H9 (cell line): Measurements from ENCODE around the gene HOXA1. TPM values are rescaled to one million over a fixed set of nuclear protein-coding genes. Genes with fewer than 3 reads are reported as not detected.

ENCODE experiments used
- DNase-seq: peaks from one replicate; pipeline ENCODE4 v3.0.0-alpha.2; 2017
- H2AFZ ChIP-seq: one replicate; pipeline ENCODE4 v1.6.1; 2013; ENCODE audit warnings: mild to moderate bottlenecking, low read length, control low read depth, moderate library complexity
- H2AK5ac ChIP-seq: 2 replicates; pipeline ENCODE4 v1.6.1; 2013; ENCODE audit warnings: low read length, control low read depth, mixed read lengths; ENCODE audit not compliant: insufficient read length
- H2BK120ac ChIP-seq: one replicate; pipeline ENCODE4 v1.6.1; 2013; ENCODE audit warnings: low read depth, mild to moderate bottlenecking, low read length, control low read depth, inconsistent platforms; ENCODE audit not compliant: poor library complexity, severe bottlenecking
- H2BK12ac ChIP-seq: 2 replicates; pipeline ENCODE4 v1.6.1; 2013; ENCODE audit warnings: low read length, control low read depth, mixed read lengths, low read depth; ENCODE audit not compliant: insufficient read length
- H2BK15ac ChIP-seq: 2 replicates; pipeline ENCODE4 v1.6.1; 2013; ENCODE audit warnings: low read depth, low read length, control low read depth
- H2BK20ac ChIP-seq: one replicate; pipeline ENCODE4 v1.6.1; 2013; ENCODE audit warnings: low read depth, mild to moderate bottlenecking, low read length, control low read depth, inconsistent platforms; ENCODE audit not compliant: poor library complexity, severe bottlenecking
- H2BK5ac ChIP-seq: 2 replicates; pipeline ENCODE4 v1.6.1; 2013; ENCODE audit warnings: low read length, control low read depth, mixed read lengths; ENCODE audit not compliant: insufficient read length
- H3K14ac ChIP-seq: 2 replicates; pipeline ENCODE4 v1.6.1; 2013; ENCODE audit warnings: low read length, control low read depth; ENCODE audit not compliant: insufficient read depth
- H3K18ac ChIP-seq: 2 replicates; pipeline ENCODE4 v1.6.1; 2013; ENCODE audit warnings: low read depth, mild to moderate bottlenecking, mixed read lengths, low read length, control low read depth; ENCODE audit not compliant: insufficient read length
- H3K23ac ChIP-seq: 2 replicates; pipeline ENCODE4 v1.6.1; 2013; ENCODE audit warnings: low read length, control low read depth, mixed read lengths, low read depth; ENCODE audit not compliant: insufficient read length
- H3K23me2 ChIP-seq: 2 replicates; pipeline ENCODE4 v1.6.1; 2013; ENCODE audit warnings: low read depth, mild to moderate bottlenecking, mixed read lengths, low read length, control low read depth; ENCODE audit not compliant: insufficient read length, poor library complexity, severe bottlenecking
- H3K27ac ChIP-seq: 2 replicates; pipeline ENCODE4 v1.5.1; 2013; ENCODE audit warnings: low read length, control low read depth, mixed read lengths, low read depth; ENCODE audit not compliant: insufficient read length
- H3K27me3 ChIP-seq: 2 replicates; pipeline ENCODE4 v1.6.1; 2013; ENCODE audit warnings: low read length, control low read depth, inconsistent platforms; ENCODE audit not compliant: insufficient read depth
- H3K4ac ChIP-seq: 2 replicates; pipeline ENCODE4 v1.6.1; 2013; ENCODE audit warnings: low read depth, mild to moderate bottlenecking, control low read depth, inconsistent platforms, low read length, moderate library complexity
- H3K4me1 ChIP-seq: 2 replicates; pipeline ENCODE4 v1.6.1; 2013; ENCODE audit warnings: low read length, control low read depth, inconsistent platforms; ENCODE audit not compliant: insufficient read depth
- H3K4me2 ChIP-seq: 2 replicates; pipeline ENCODE4 v1.6.1; 2013; ENCODE audit warnings: low read length, control low read depth, mixed read lengths; ENCODE audit not compliant: insufficient read length, insufficient read depth
- H3K56ac ChIP-seq: 2 replicates; pipeline ENCODE4 v1.6.1; 2013; ENCODE audit warnings: low read depth, mild to moderate bottlenecking, mixed read lengths, low read length, control low read depth; ENCODE audit not compliant: insufficient read length
- H3K79me1 ChIP-seq: 2 replicates; pipeline ENCODE4 v1.6.1; 2013; ENCODE audit warnings: low read depth, mild to moderate bottlenecking, moderate library complexity, low read length, control low read depth, inconsistent platforms; ENCODE audit not compliant: insufficient read depth, poor library complexity, severe bottlenecking
- H3K79me2 ChIP-seq: 2 replicates; pipeline ENCODE4 v1.6.1; 2013; ENCODE audit warnings: low read length, control low read depth, inconsistent platforms; ENCODE audit not compliant: insufficient read depth
- H3K9ac ChIP-seq: 2 replicates; pipeline ENCODE4 v1.6.1; 2013; ENCODE audit warnings: low read length, control low read depth, mixed read lengths; ENCODE audit not compliant: insufficient read length; ENCODE audit errors: extremely low read depth
- H3K9me3 ChIP-seq: one replicate; pipeline ENCODE4 v1.6.1; 2013; ENCODE audit warnings: low read depth, low read length, inconsistent platforms; ENCODE audit not compliant: control insufficient read depth
- H3T11ph ChIP-seq: one replicate; pipeline ENCODE4 v1.6.1; 2013; ENCODE audit warnings: mild to moderate bottlenecking, low read length, control low read depth, inconsistent platforms
- H4K20me1 ChIP-seq: one replicate; pipeline ENCODE4 v1.6.1; 2013; ENCODE audit not compliant: control insufficient read depth, insufficient read length, insufficient read depth
- H4K5ac ChIP-seq: 2 replicates; pipeline ENCODE4 v1.6.1; 2013; ENCODE audit warnings: low read depth, mild to moderate bottlenecking, mixed read lengths, low read length, control low read depth; ENCODE audit not compliant: insufficient read length
- H4K8ac ChIP-seq: replicated peaks from 2 replicates; pipeline ENCODE4 v1.6.1; 2013; ENCODE audit warnings: low read length, control low read depth, mixed read lengths, low read depth; ENCODE audit not compliant: insufficient read length
- H4K91ac ChIP-seq: 2 replicates; pipeline ENCODE4 v1.6.1; 2013; ENCODE audit warnings: low read depth, mild to moderate bottlenecking, moderate library complexity, mixed read lengths, low read length, control low read depth; ENCODE audit not compliant: insufficient read length
- H3K27ac Mint-ChIP-seq, 3 experiments: 2 replicates in 2 of 3; 3 replicates in 1 of 3; pipeline ENCODE4 v1.8.0; 2020 to 2021; ENCODE audit warnings: mixed read lengths in 3 of 3, mild to moderate bottlenecking in 1 of 3, moderate library complexity in 1 of 3
- H3K27me3 Mint-ChIP-seq: 2 replicates; pipeline ENCODE4 v1.8.0; 2021; ENCODE audit warnings: low read depth, mild to moderate bottlenecking, moderate library complexity, mixed read lengths
- H3K36me3 Mint-ChIP-seq, 3 experiments: 2 replicates in 2 of 3; 3 replicates in 1 of 3; pipeline ENCODE4 v1.8.0; 2020 to 2021; ENCODE audit warnings: low read depth in 3 of 3, mixed read lengths in 3 of 3; ENCODE audit not compliant: insufficient read depth in 1 of 3
- H3K4me1 Mint-ChIP-seq, 2 experiments: 2 replicates each; pipeline ENCODE4 v1.8.0; 2020; ENCODE audit warnings: mixed read lengths in 2 of 2
- H3K4me3 Mint-ChIP-seq, 2 experiments: 2 replicates in 1 of 2; 3 replicates in 1 of 2; pipeline ENCODE4 v1.8.0; 2020 to 2021; ENCODE audit warnings: mild to moderate bottlenecking in 2 of 2, mixed read lengths in 2 of 2, moderate library complexity in 1 of 2
- H3K9me3 Mint-ChIP-seq, 2 experiments: 2 replicates in 1 of 2; 3 replicates in 1 of 2; pipeline ENCODE4 v1.8.0; 2020; ENCODE audit warnings: mild to moderate bottlenecking in 2 of 2, mixed read lengths in 2 of 2, moderate library complexity in 1 of 2
- total RNA-seq: library from RNA; stranded (reverse); gene quantifications from 2 replicates; pipeline ENCODE4 v1.2.1, GENCODE V29; 2021
- TF ChIP-seq, protein P1 (sequence below): fragments of 200-600 bp; sonication (generic); conservative IDR thresholded peaks from 3 replicates; pipeline ENCODE4 v1.8.0; 2021; ENCODE audit warnings: antibody characterized with exemption, mild to moderate bottlenecking

The HOXA1 gene
- total RNA-seq, 1 experiment from 2014 or later, result not detected

DNA sequence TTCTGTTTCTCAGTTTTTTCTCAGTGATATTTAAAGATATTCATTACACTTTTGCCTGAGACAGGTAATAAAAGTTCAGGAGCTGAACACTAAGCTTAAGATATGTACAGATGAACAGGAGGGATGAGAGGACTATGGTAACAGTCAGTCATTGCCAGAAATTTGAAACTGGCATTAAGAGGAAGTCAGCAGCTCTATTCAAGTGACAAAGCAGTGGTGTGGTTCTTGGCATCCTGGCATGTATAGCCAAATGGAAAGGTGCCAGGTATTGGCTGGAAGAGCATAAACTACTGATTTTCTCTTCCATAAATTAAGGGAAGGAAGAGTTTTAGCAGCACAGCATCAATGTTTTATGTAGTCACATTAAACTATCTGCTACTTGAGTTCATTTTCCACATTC, 22.7 kb downstream of the HOXA1 start:
- peaks cover 31% of the 10 kb centered on the region for H3K27me3 Mint-ChIP-seq
- Histone ChIP-seq H3K27me3 (no peaks in the 10 kb centered on the region), H4K5ac (no peak overlapping the region)

More for the DNA sequence above, 22.7 kb downstream of the HOXA1 start:
- Histone ChIP-seq H3K4me1 (no peaks in the 10 kb centered on the region), H3K56ac (no peak overlapping the region), H4K91ac (no peak overlapping the region), H2BK20ac (no peak overlapping the region), H2BK15ac (no peak overlapping the region), H2AFZ (no peak overlapping the region), H3K9me3 (no peaks in the 10 kb centered on the region), H3K27ac (no peak overlapping the region), H4K20me1 (no peaks in the 10 kb centered on the region), H3K79me2 (no peaks in the 10 kb centered on the region), H3K4me2 (no peak overlapping the region), H3K4ac (no peak overlapping the region), H3K9ac (no peak overlapping the region), H2BK120ac (no peak overlapping the region), H3T11ph (no peak overlapping the region), H3K23me2 (no peaks in the 10 kb centered on the region), H3K79me1 (no peaks in the 10 kb centered on the region), H3K14ac (no peak overlapping the region), H2AK5ac (no peak overlapping the region), H4K8ac (no peak overlapping the region), H2BK12ac (no peak overlapping the region), H2BK5ac (no peak overlapping the region), H3K23ac (no peak overlapping the region), H3K18ac (no peak overlapping the region)
- no peak for DNase-seq
- peaks cover 0 to 2% of the 10 kb centered on the region in 2 experiments; a peak in 1 of 5 replicates for H3K9me3 Mint-ChIP-seq
- no peaks in the 10 kb centered on the region for H3K36me3 Mint-ChIP-seq
- TF ChIP-seq, protein P1, sequence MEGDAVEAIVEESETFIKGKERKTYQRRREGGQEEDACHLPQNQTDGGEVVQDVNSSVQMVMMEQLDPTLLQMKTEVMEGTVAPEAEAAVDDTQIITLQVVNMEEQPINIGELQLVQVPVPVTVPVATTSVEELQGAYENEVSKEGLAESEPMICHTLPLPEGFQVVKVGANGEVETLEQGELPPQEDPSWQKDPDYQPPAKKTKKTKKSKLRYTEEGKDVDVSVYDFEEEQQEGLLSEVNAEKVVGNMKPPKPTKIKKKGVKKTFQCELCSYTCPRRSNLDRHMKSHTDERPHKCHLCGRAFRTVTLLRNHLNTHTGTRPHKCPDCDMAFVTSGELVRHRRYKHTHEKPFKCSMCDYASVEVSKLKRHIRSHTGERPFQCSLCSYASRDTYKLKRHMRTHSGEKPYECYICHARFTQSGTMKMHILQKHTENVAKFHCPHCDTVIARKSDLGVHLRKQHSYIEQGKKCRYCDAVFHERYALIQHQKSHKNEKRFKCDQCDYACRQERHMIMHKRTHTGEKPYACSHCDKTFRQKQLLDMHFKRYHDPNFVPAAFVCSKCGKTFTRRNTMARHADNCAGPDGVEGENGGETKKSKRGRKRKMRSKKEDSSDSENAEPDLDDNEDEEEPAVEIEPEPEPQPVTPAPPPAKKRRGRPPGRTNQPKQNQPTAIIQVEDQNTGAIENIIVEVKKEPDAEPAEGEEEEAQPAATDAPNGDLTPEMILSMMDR, result no peak
- no peaks in the 10 kb centered on the region for H3K4me1 Mint-ChIP-seq
- no peak overlapping the region for H3K4me3 Mint-ChIP-seq
- no peak overlapping the region for H3K27ac Mint-ChIP-seq
